ENCODE data around the gene PCBD2.
A peak's percentile ranks its signal among the peaks of the same experiment; 100 is the strongest.
"Not testable (repeated sequence)": the region's sequence is repeated elsewhere in the genome, so short reads cannot be mapped to it uniquely, and the experiment has no call there.

PCBD2 gene

GRCh38 chr5:134892282-134892681 is 12.6 kb upstream of the PCBD2 start:
- TF ChIP-seq CTCF (conservative IDR thresholded peaks at IDR 0.05; ENCODE audit: low read depth, low read length) = no peak
- no peak overlapping the region for H3K4me3 ChIP-seq (ENCODE audit: low read depth, low read length)
- no peak for DNase-seq (ENCODE audit: low read depth)

GRCh38 chr5:134892926-134893325 is 12.0 kb upstream of the PCBD2 start:
- H3K4me3 ChIP-seq (ENCODE audit: low read depth, low read length) = no peak overlapping the region
- no peak for DNase-seq (ENCODE audit: low read depth)
- no peak for TF ChIP-seq CTCF (conservative IDR thresholded peaks at IDR 0.05; ENCODE audit: low read depth, low read length)

GRCh38 chr5:134893748-134894505 is 11.0 kb upstream of the PCBD2 start:
- no peak for TF ChIP-seq CTCF (conservative IDR thresholded peaks at IDR 0.05; ENCODE audit: low read depth, low read length)
- DNase-seq (ENCODE audit: low read depth) = no peak
- no peak overlapping the region for H3K4me3 ChIP-seq (ENCODE audit: low read depth, low read length)

GRCh38 chr5:134902071-134902801 is 2.7 kb upstream of the PCBD2 start:
- H3K4me3 ChIP-seq (ENCODE audit: low read depth, low read length) = no peak overlapping the region
- no peak for DNase-seq (ENCODE audit: low read depth)

GRCh38 chr5:134905246-134905996 is 490 bp downstream of the PCBD2 start:
- TF ChIP-seq CTCF (conservative IDR thresholded peaks at IDR 0.05; ENCODE audit: low read depth, low read length) = peak; percentile 66
- peak overlapping the region; percentile 82 for H3K4me3 ChIP-seq (ENCODE audit: low read depth, low read length)
- DNase-seq (ENCODE audit: low read depth) = peak; percentile 84

More at GRCh38 chr5:134902071-134902801, 2.7 kb upstream of the PCBD2 start:
- TF ChIP-seq CTCF (conservative IDR thresholded peaks at IDR 0.05; ENCODE audit: low read depth, low read length) = no peak

GRCh38 chr5:134906811-134907210 is 1.9 kb downstream of the PCBD2 start:
- TF ChIP-seq CTCF (conservative IDR thresholded peaks at IDR 0.05; ENCODE audit: low read depth, low read length) = no peak
- DNase-seq (ENCODE audit: low read depth) = no peak
- H3K4me3 ChIP-seq (ENCODE audit: low read depth, low read length) = no peak overlapping the region

GRCh38 chr5:134910752-134911151 is 5.8 kb downstream of the PCBD2 start:
- H3K4me3 ChIP-seq (ENCODE audit: low read depth, low read length); DNase-seq (ENCODE audit: low read depth): not testable (repeated sequence)
